Activated CD8-positive, alpha-beta memory T cell treated with anti-CD3 and anti-CD28 coated beads, Interleukin-2, amount 50 U/mL, for 4 hours (primary cell): ENCODE data around the gene MPPE1.
A peak's percentile ranks its signal among the peaks of the same experiment; 100 is the strongest.

Experiments used
- DNase-seq: peaks from one replicate; pipeline ENCODE4 v3.0.0-alpha.2; 2020

MPPE1 gene

GRCh38 chr18:11851806-11852337, 56.2 kb downstream of the MPPE1 start:
- DNase-seq: peak; percentile 31

- peak; percentile 98 for DNase-seq
Observed at GRCh38 chr18:11851146-11851805, 56.8 kb downstream of the MPPE1 start, which contains the start of gene CHMP1B. Gene CHMP1B (plus strand): TSS chr18:11851413. CDS start chr18:11851512, 99 bp downstream.

- no peak for DNase-seq
Observed at GRCh38 chr18:11850821-11851145, 57.3 kb downstream of the MPPE1 start.

GRCh38 chr18:11849841-11850634, 58.1 kb downstream of the MPPE1 start:
- DNase-seq: peak; percentile 46

GRCh38 chr18:11849279-11849678, 58.8 kb downstream of the MPPE1 start:
- no peak for DNase-seq

GRCh38 chr18:11847811-11848210, 60.3 kb downstream of the MPPE1 start:
- no peak for DNase-seq

GRCh38 chr18:11845654-11846053, 62.5 kb downstream of the MPPE1 start:
- no peak for DNase-seq

- no peak for DNase-seq
Observed at GRCh38 chr18:11844436-11844835, 63.7 kb downstream of the MPPE1 start.

GRCh38 chr18:11842562-11842961, 65.6 kb downstream of the MPPE1 start:
- DNase-seq: no peak

GRCh38 chr18:11840493-11840892, 67.6 kb downstream of the MPPE1 start:
- DNase-seq: no peak

GRCh38 chr18:11839556-11839955, 68.6 kb downstream of the MPPE1 start:
- DNase-seq: no peak

- DNase-seq: no peak
Observed at GRCh38 chr18:11834772-11835171, 73.3 kb downstream of the MPPE1 start.
